ENCODE results near the gene SPTSSA. TPM values are rescaled to one million over a fixed set of nuclear protein-coding genes. Genes with fewer than 3 reads are reported as not detected.

SPTSSA gene
- total RNA-seq, 1 donor from 2014 or later = 22.1 TPM

DNA sequence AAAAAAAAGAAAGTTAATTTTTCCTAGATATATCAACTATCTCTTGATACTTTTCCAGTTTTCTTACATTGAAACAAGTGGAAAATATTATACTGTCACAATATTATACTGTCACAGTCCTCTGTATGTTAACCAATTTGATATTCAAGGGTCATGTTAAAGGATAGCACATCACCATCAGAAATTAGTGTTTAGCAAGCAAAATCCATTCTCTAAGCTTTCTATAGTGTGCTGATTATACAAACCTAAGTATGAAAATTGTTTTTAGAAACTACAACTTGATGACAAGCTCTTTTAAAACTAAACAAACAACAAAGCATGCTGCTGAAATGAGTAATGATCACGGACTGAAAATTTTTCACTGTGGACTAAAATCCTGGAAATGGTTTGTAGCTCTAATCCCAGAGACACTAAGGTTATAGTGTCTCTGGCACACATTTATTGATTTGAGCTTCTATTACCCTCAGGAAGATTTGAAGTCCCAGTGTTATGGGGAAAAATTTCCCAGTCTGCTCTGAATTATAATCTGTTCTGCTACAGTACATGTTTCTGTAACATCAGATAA is 9.7 kb downstream of the SPTSSA start:
- H3K9me3 Mint-ChIP-seq (ENCODE audit: unreplicated experiment) = no peaks in the 10 kb centered on the region
- H3K36me3 Mint-ChIP-seq (ENCODE audit: low read depth, unreplicated experiment) = no peaks in the 10 kb centered on the region
- H3K4me1 Mint-ChIP-seq (ENCODE audit: unreplicated experiment) = no peaks in the 10 kb centered on the region
- no peak overlapping the region for H3K27ac Mint-ChIP-seq (ENCODE audit: unreplicated experiment)
- TF ChIP-seq, protein P1, sequence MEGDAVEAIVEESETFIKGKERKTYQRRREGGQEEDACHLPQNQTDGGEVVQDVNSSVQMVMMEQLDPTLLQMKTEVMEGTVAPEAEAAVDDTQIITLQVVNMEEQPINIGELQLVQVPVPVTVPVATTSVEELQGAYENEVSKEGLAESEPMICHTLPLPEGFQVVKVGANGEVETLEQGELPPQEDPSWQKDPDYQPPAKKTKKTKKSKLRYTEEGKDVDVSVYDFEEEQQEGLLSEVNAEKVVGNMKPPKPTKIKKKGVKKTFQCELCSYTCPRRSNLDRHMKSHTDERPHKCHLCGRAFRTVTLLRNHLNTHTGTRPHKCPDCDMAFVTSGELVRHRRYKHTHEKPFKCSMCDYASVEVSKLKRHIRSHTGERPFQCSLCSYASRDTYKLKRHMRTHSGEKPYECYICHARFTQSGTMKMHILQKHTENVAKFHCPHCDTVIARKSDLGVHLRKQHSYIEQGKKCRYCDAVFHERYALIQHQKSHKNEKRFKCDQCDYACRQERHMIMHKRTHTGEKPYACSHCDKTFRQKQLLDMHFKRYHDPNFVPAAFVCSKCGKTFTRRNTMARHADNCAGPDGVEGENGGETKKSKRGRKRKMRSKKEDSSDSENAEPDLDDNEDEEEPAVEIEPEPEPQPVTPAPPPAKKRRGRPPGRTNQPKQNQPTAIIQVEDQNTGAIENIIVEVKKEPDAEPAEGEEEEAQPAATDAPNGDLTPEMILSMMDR (IDR thresholded peaks at IDR 0.05; ENCODE audit: unreplicated experiment) = no peak
- DNase-seq (ENCODE audit: low spot score) = no peak
- H3K4me3 Mint-ChIP-seq (ENCODE audit: unreplicated experiment) = no peak overlapping the region
- H3K27me3 Mint-ChIP-seq (ENCODE audit: unreplicated experiment) = peaks cover 1% of the 10 kb centered on the region

DNA sequence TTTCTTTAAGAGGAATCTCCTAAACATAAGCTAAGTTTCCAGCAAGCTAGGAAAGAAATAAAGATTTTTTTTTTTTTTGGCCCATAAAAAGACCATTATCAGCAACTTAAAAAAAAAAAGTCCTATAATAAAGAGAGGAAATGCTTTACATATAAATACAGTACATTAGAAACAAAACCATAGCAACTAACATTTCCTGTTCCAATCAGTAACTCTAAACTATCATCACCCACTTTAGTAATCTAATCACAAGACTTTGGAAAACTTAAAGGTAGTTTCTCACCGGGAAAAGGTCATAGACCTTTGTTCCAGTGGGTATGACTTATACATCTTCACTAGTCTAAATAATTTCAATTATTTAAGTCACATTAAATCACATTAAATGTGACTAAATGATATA is 11.1 kb downstream of the SPTSSA start:
- no peaks in the 10 kb centered on the region for H3K36me3 Mint-ChIP-seq (ENCODE audit: low read depth, unreplicated experiment)
- no peak overlapping the region for H3K27ac Mint-ChIP-seq (ENCODE audit: unreplicated experiment)
- H3K9me3 Mint-ChIP-seq (ENCODE audit: unreplicated experiment) = no peaks in the 10 kb centered on the region
- DNase-seq (ENCODE audit: low spot score) = no peak
- no peaks in the 10 kb centered on the region for H3K4me1 Mint-ChIP-seq (ENCODE audit: unreplicated experiment)
- TF ChIP-seq, protein P1 (IDR thresholded peaks at IDR 0.05; ENCODE audit: unreplicated experiment) = no peak
- no peak overlapping the region for H3K4me3 Mint-ChIP-seq (ENCODE audit: unreplicated experiment)
- peaks cover 1% of the 10 kb centered on the region for H3K27me3 Mint-ChIP-seq (ENCODE audit: unreplicated experiment)

DNA sequence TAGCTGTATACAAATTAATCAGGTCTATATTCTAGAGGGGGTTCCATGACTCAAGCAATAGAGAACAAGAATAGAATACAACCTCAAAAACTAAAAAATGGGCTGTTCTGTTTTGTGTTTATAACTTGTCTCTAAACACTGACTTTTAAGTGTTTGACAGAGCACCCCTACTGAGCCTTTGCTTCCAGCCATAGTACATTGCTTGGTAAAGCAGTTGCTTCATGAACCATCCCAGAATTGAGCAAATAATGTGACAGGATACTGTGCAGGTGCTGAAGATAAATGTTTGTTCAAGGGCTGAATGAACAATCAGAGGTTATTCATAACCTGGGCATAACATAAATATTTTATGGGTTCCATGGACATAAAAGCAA is 11.5 kb downstream of the SPTSSA start:
- TF ChIP-seq, protein P1 (IDR thresholded peaks at IDR 0.05; ENCODE audit: unreplicated experiment) = no peak
- no peaks in the 10 kb centered on the region for H3K36me3 Mint-ChIP-seq (ENCODE audit: low read depth, unreplicated experiment)
- H3K27me3 Mint-ChIP-seq (ENCODE audit: unreplicated experiment) = peaks cover 1% of the 10 kb centered on the region
- H3K27ac Mint-ChIP-seq (ENCODE audit: unreplicated experiment) = no peak overlapping the region
- H3K9me3 Mint-ChIP-seq (ENCODE audit: unreplicated experiment) = no peaks in the 10 kb centered on the region
- no peak for DNase-seq (ENCODE audit: low spot score)
- no peaks in the 10 kb centered on the region for H3K4me1 Mint-ChIP-seq (ENCODE audit: unreplicated experiment)
- H3K4me3 Mint-ChIP-seq (ENCODE audit: unreplicated experiment) = no peak overlapping the region

DNA sequence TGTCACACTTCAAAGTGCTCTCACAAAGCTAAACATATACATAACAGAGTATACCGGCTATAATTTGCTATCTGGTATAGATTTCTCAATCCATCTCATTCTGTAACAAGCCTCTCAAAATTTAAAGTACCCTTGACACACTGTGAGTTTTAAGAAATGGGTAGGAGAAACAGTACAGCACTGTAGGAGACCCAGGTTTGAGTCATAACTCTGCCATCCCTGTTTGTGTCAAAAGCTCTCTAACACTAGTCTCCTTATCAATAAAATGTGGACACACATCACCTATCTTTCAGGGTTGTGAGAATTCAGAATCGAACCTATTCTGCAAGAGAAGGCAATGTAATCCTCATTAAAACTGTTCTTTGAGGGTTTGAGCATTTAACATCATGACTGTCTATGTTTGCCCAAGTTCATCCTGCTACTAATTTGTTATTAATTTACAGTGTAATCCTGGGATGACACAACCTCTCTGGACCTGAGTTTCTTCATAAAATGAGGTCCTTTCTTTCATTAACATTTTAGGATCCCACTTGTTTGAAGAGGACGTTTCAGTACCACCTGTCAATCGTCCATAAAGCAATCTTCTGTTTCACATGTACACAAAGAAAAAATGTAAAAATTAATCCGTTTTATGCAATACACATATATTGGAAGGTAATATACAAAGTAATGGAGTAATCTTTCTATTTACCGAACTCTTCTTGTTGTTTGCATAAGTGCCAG is 12.1 kb downstream of the SPTSSA start:
- Mint-ChIP-seq H3K4me3 (ENCODE audit: unreplicated experiment) (no peak overlapping the region), H3K27ac (ENCODE audit: unreplicated experiment) (no peak overlapping the region), H3K36me3 (ENCODE audit: low read depth, unreplicated experiment) (no peaks in the 10 kb centered on the region), H3K4me1 (ENCODE audit: unreplicated experiment) (no peaks in the 10 kb centered on the region), H3K27me3 (ENCODE audit: unreplicated experiment) (peaks cover 1% of the 10 kb centered on the region), H3K9me3 (ENCODE audit: unreplicated experiment) (no peaks in the 10 kb centered on the region)
- TF ChIP-seq, protein P1 (IDR thresholded peaks at IDR 0.05; ENCODE audit: unreplicated experiment) = no peak
- DNase-seq (ENCODE audit: low spot score) = no peak

DNA sequence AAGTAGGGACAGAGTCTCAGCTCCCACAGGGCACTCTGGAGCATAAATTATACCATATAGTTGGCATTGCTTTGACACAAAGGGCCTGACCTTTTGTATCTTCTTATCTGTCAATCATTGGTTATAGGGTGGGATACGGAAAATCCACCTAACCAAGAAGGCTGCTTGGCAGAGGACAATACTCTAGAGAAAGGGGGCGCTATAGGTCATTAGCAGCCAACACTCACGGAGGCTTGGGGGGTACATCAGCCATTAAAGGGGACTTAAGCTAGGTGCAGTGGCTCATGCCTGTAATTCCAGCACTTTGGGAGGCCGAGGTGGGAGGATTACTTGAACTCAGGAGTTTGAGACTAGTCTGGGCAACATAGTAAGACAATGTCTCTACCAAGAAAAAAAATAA is 22.9 kb downstream of the SPTSSA start:
- H3K4me3 Mint-ChIP-seq (ENCODE audit: unreplicated experiment) = no peak overlapping the region
- H3K9me3 Mint-ChIP-seq (ENCODE audit: unreplicated experiment) = no peaks in the 10 kb centered on the region
- TF ChIP-seq, protein P1 (IDR thresholded peaks at IDR 0.05; ENCODE audit: unreplicated experiment) = no peak
- no peaks in the 10 kb centered on the region for H3K27me3 Mint-ChIP-seq (ENCODE audit: unreplicated experiment)
- H3K36me3 Mint-ChIP-seq (ENCODE audit: low read depth, unreplicated experiment) = peaks cover 6% of the 10 kb centered on the region
- DNase-seq (ENCODE audit: low spot score) = no peak
- H3K27ac Mint-ChIP-seq (ENCODE audit: unreplicated experiment) = no peak overlapping the region
- H3K4me1 Mint-ChIP-seq (ENCODE audit: unreplicated experiment) = peaks cover 10% of the 10 kb centered on the region
